GM21515 (cell line): ENCODE results near the gene ZNF451.
A peak's percentile ranks its signal among the peaks of the same experiment; 100 is the strongest.
"Not testable (repeated sequence)": the region's sequence is repeated elsewhere in the genome, so short reads cannot be mapped to it uniquely, and the experiment has no call there.

ENCODE experiments used
- ATAC-seq: cut with Tn5 transposase; IDR thresholded peaks from one replicate; pipeline ENCODE4 v1.9.1; 2021; ENCODE audit not compliant: unreplicated experiment

The ZNF451 gene, protein sequence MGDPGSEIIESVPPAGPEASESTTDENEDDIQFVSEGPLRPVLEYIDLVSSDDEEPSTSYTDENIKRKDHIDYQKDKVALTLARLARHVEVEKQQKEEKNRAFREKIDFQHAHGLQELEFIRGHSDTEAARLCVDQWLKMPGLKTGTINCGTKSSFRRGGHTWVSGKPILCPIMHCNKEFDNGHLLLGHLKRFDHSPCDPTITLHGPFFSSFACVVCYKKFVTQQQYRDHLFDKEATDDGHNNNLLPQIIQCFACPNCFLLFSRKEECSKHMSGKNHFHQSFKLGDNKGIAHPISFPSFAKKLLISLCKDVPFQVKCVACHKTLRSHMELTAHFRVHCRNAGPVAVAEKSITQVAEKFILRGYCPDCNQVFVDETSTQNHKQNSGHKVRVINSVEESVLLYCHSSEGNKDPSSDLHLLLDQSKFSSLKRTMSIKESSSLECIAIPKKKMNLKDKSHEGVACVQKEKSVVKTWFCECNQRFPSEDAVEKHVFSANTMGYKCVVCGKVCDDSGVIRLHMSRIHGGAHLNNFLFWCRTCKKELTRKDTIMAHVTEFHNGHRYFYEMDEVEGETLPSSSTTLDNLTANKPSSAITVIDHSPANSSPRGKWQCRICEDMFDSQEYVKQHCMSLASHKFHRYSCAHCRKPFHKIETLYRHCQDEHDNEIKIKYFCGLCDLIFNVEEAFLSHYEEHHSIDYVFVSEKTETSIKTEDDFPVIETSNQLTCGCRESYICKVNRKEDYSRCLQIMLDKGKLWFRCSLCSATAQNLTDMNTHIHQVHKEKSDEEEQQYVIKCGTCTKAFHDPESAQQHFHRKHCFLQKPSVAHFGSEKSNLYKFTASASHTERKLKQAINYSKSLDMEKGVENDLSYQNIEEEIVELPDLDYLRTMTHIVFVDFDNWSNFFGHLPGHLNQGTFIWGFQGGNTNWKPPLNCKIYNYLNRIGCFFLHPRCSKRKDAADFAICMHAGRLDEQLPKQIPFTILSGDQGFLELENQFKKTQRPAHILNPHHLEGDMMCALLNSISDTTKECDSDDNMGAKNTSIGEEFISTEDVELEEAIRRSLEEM

DNA sequence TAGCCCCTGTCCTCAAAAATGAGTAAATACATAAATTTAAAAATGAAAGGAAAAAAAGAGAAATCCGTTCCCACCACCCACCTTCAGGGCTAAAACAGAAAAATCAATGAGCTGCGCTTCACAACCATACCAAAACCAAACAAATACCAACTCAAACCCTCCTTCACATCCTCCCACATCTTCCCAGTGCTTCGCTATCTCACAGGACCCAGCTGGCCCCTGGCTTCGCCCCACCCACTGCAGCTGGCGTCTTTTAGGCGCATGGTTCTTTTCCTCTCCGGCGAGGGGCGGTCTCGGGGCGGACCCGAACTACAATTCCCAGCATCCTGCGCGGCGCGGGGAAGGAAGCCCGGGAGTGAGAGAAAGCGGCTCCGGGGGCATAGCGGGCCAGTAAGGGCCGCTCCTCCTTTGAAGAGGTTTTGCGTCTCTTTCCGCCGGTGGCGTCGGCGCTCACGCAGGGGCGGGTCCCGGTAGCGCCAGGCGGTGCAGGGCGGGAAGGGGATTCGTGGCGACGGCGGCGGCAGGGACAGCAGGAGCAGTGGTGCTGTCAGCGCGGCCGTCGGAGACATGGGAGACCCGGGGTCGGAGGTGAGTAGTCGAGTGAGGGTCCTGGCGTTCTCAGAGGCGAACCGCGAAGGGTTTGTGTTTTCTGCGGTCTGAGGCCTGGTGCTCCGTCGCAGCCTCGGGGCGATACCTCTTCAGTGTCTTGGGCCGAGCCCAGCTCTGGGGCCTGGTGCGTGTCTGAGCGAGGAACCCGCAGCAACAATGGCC lies at the start of gene ZNF451:
ZNF451 (plus strand) TSS at position 502 of the 771 bp plus-strand sequence; CDS start at position 568, 66 bp downstream.
- peak; percentile 93 for ATAC-seq

- ATAC-seq = not testable (repeated sequence)
These were observed 45.9 kb upstream of the ZNF451 start for GRCh38 chr6:57044061-57044460.

DNA sequence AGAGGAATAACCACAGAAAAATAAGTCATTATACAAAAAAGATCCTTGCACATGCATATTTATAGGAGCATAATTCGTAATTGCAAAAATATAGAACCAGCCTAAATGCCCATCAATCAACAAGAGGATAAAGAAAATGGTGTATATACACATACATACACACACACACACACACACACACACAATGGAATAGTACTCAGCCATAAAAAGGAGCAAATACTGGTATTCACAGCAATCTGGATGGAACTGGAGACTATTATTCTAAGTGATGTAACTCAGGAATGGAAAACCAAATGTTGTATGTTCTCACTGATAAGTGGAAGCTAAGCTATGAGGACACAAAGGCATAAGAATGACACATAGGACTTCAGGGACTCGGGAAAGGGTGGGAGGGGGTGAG lies 45.4 kb upstream of the ZNF451 start:
- no peak for ATAC-seq

- peak; percentile 97 for ATAC-seq
These were observed 43.4 kb upstream of the ZNF451 start, which contains the start of gene KIAA1586 for GRCh38 chr6:57046332-57047256. Gene KIAA1586 (plus strand): TSS chr6:57046693. CDS start chr6:57046756, 63 bp downstream.

- peak; percentile 25 for ATAC-seq
These were observed 42.8 kb upstream of the ZNF451 start for GRCh38 chr6:57047257-57047585.

GRCh38 chr6:57047859-57048258 lies 42.1 kb upstream of the ZNF451 start:
- not testable (repeated sequence) for ATAC-seq

DNA sequence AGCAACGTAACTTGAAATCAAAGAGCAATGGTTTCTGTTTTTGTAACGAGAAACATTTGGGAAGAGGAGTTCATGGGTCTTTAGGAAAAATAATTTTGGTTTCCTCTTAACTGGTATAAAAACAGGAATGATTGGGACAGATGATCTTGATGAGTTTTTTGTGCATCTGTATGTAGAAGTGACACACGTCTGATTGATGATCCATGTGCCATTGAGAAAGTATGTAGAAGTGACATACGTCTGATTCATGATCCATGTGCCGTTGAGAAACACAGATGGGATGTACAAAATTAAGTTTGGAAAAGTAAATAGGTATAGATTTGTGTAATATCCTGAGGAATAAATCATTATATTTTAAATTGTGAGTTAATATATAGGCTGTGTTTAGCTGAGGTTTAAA lies 41.4 kb upstream of the ZNF451 start:
- ATAC-seq = no peak

DNA sequence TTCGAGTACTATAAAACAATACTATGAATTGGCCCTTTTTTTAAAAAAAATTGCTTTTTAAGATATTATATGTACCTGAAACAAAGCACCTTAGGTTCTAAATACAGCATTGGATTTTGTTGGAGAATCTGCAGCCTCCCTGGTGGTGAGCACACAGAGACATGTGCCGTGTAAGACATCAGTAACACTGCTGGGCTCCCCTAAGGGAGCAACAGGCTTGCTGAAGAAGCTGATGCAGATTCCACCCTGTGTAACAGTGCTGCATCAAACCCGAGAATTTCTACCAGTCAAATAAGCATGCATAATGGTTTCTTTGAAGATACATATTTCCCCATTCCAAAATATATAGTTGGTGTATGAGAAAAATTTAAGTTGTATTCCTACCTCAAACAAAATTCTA lies 26.1 kb upstream of the ZNF451 start:
- ATAC-seq = no peak

GRCh38 chr6:57064809-57065208 lies 25.2 kb upstream of the ZNF451 start:
- no peak for ATAC-seq

DNA sequence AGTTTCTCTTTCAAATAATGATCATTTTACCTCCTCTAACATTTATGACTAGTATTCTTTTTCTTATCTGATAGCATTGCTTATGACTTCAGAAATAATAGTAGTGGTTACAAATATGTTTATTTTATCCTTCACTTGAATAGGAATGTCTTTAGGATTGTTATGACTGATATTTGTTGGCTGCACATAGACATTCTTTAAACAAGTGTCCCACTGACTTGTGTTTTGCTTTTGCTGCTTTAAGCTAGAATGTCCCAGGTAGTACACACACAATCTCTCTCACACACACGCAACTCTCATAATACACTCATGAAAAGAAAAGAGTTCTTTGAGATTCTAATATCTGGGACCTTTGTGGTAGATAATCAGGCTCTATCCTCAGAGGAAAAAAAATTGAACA lies 21.9 kb upstream of the ZNF451 start:
- no peak for ATAC-seq

DNA sequence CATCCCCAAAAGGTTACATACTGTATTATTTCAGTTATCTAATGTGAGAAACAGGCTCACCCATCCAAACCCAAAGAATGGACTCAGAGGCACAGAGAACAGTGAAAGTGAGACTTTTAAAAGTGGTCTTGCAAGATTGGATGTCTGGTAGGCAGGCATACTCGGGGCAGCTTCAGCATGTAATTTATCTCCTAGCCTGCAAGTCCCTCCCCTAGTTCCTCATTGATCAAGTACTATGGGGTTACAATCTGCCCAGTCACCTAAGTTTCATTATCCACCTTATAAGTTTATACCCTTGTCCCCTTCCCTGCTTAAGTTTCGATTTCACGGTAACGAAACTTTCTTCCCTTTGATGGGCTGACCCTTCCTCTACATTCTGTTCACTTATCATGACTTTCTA lies 20.8 kb upstream of the ZNF451 start:
- no peak for ATAC-seq

DNA sequence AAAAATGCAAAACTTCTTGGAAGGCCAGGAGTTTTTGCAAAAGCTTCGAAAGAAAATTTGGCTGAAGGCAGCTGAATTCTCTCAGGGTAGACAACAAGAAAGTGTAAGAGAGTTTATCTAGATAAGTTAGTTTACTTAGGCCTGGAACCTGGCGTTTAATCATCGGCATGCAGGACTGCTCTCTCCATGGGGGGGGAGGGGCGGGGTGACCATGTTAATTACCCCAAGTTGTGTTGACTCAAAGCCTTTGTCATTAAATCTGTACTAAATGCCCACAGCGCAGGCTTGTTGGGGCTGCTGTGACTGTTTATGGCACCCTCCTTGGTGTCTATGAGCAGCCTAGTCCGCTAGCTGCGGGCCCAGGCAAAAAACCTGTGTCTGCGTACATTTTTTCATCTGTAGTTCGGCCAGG lies 20.1 kb upstream of the ZNF451 start:
- ATAC-seq = no peak

DNA sequence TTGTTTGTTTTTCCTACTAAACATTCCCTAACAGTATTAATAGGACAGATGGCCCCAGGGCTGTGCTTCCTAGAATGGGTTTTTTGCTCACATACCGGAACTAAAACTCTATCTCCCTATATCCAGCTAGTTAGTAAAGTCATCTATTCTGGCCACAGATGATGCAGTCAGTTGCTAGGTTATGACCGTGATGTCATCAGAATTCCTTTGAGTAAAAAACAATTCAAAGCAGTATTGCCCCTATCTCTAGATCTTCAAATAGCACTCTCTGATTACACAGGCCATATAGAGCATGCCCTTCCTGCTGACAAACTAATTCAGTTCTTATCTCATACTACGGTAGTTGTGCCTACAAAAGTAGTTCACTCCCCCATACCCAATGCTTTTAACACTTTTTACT lies 17.9 kb upstream of the ZNF451 start:
- no peak for ATAC-seq

DNA sequence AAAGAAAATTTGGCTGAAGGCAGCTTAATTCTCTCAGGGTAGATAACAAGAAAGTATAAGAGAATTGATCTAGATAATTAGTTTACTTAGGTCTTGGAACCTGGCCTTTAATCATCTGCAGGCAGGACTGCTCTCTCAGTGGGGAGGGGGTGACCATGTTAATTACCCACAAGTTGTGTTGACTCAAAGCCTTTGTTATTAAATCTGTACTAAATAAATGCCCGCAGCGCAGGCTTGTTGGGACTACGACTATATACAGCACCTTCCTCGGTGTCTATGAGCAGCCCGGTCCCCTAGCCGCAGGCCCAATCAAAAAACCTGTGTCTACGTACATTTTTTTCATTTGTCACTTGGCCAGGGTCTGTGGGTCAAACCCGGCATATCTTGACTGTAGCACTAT lies 15.6 kb upstream of the ZNF451 start:
- no peak for ATAC-seq

DNA sequence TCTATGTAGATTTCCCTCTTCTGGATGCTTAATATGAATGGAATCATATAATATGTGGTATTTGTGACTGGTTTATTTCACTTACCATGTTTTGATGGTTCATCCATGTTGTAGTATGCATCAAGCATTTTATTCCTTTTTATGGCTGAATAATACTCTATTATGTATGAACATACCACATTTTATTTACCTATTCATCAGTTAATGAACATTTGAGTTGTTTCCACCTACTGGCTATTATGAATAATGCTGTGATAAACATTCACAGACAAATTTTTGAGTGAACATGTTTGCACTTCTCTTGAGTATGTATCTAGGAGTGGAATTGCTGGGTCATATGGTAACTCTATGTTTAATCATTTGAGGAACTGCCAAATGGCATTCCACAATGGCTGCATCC lies 14.9 kb upstream of the ZNF451 start:
- ATAC-seq = no peak

DNA sequence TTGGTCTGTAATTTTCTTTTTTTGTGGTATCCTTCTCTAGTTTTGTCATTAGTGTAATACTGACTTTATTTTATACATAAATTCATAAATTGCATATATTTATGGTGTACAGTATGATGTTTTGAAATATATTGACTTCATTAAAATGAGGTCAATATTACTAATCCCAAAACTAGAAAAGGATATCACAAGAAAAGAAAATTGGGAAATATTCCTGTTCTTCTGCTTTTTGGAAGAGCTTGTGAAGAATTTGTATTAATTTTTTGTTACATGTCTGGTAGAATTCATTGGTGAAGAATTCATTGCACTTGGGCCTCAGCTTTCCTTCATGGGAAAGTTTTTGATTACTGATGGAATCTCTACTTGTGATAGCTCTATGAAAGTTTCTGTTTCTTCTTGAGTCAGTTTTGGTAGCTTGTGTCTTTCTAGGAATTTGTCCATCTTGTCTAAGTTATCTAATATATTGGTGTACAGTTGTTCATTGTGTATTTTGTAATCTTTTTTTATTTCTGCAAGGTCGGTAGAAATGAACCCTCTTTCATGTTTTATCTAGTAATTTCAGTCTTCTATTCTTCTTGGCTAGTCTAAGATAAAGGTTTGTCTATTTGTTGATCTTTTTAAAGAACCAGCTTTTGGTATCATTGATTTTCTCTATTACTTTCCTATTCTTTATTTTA lies 11.3 kb upstream of the ZNF451 start:
- no peak for ATAC-seq

GRCh38 chr6:57085471-57085870 lies 4.5 kb upstream of the ZNF451 start:
- ATAC-seq = no peak

DNA sequence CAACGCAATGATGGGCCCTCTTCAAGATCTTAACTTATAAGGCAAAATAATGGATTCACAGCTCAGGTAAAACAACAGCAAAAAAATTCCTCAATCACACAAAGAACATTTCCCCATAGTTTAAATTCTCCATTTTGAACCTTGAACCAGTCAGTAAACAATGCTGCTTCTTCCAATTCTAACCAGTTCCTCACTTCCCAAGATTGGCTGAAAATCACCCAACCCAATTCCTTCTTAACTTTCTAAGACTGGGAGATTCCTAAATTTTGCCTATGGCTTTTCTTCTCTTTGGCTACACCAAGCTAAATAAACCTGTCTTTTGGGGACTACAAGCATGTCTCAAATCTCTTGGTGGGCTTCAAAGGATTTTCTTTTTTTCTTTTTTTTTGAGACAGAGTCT lies 3.1 kb upstream of the ZNF451 start:
- no peak for ATAC-seq

DNA sequence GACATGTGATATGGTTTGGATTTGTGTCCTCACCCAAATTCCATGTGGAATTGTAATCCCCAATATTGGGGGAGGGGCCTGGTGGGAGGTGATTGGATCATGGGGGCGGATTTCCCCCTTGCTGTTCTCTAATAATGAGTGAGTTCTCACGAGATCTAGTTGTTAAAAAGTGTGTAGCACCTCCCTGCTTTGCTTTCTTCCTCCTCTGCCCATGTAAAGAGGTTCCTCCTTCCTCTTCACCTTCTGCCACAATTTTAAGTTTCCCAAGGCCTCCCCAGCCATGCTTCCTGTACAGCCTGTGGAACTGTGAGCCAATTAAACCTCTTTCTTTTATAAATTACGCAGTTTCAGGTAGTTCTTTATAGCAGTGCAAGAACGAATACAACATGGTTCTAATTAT lies 2.1 kb upstream of the ZNF451 start:
- no peak for ATAC-seq
